GM12891 (cell line): Measurements from ENCODE around the gene EFTUD2.

ENCODE experiments used
- PAX5 ChIP-seq: IDR thresholded peaks from 2 replicates; pipeline ENCODE4 v1.6.1; 2011; ENCODE audit warnings: low read length, moderate library complexity, mild to moderate bottlenecking; ENCODE audit not compliant: insufficient read depth, severe bottlenecking
- POLR2A ChIP-seq: IDR thresholded peaks from 2 replicates; pipeline ENCODE4 v1.6.1; 2011; ENCODE audit warnings: low read depth, low read length, control low read depth
- POLR2AphosphoS5 ChIP-seq: IDR thresholded peaks from 2 replicates; pipeline ENCODE4 v1.6.1; 2011; ENCODE audit warnings: low read depth, low read length, control low read depth
- POU2F2 ChIP-seq: IDR thresholded peaks from 2 replicates; pipeline ENCODE4 v1.6.1; 2011; ENCODE audit warnings: low read depth, mild to moderate bottlenecking, control low read depth, low read length, moderate library complexity
- SPI1 ChIP-seq: IDR thresholded peaks from 2 replicates; pipeline ENCODE4 v1.6.1; 2011; ENCODE audit warnings: low read depth, low read length, control low read depth
- TAF1 ChIP-seq: IDR thresholded peaks from 2 replicates; pipeline ENCODE4 v1.6.1; 2011; ENCODE audit warnings: low read depth, low read length, control low read depth

- TF ChIP-seq POLR2AphosphoS5 (no peak), POLR2A (no peak), TAF1 (no peak), SPI1 (no peak), PAX5 (no peak), POU2F2 (no peak)
Observed at GRCh38 chr17:44808156-44808555, 91.1 kb downstream of the EFTUD2 start.
